H1 (cell line): Measurements from ENCODE around the gene HEXIM1. TPM values are rescaled to one million over a fixed set of nuclear protein-coding genes. Genes with fewer than 3 reads are reported as not detected.

Source experiments
- MAFK ChIP-seq: IDR thresholded peaks from 2 replicates; pipeline ENCODE4 v1.6.1; 2012; ENCODE audit warnings: low read depth, mild to moderate bottlenecking, improper control_type of control experiment, low read length
- RFX5 ChIP-seq: IDR thresholded peaks from 2 replicates; pipeline ENCODE4 v1.6.1; 2011; ENCODE audit warnings: low read depth, low read length, improper control_type of control experiment, borderline replicate concordance
- SIRT6 ChIP-seq: IDR thresholded peaks from one replicate; pipeline ENCODE4 v1.7.1; 2012; ENCODE audit warnings: low read length, inconsistent platforms
- polyA plus RNA-seq, 7 experiments: library from polyadenylated mRNA; depleted of rRNA in 3 of 7; stranded (reverse) in 5 of 7; unstranded in 2 of 7; fragments of >200 nt in 5 of 7; fragments of 200-250 nt in 2 of 7; gene quantifications; 1 replicate in 5 of 7; 2 replicates in 1 of 7; 4 replicates in 1 of 7; pipeline versions ENCODE4 v1.2.1 to v1.2.3, GENCODE V29; 2011 to 2013; ENCODE audit warnings: missing spikeins in 2 of 7, mixed read lengths in 2 of 7
- total RNA-seq: library from RNA; stranded (reverse); fragmentation: NEBNext Ultra II Directional; extraction: Animal tissue kit (Norgen Biotek cat#: 25700); gene quantifications from 2 replicates; pipeline ENCODE4 v1.2.1, GENCODE V29; 2021

Gene HEXIM1
- total and polyA plus RNA-seq, 2 of the 8 experiments (the other 6 are each of a cell fraction or from before 2014, with no cell fraction given): 9.1 to 38.3 TPM

DNA sequence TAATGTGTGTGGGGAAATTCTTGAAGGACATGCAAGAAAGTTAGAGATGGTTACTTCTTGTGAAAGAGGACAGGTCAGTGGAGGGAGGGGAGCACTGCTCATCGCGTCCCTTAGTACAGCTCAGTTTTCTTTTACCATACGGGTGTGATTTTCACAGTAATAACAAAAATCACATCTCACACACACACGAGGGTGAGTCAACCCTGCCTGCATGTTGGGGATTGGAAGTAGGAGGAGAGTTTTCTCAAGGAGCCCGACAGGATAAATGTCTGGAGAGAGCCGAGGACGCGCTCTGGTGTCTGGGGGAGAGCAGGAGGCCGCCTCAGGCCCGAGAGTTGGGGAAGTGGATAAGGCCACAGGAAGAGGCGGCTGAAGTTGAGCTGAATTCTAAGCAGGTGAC, 32.4 kb upstream of the HEXIM1 start (continued):
- TF ChIP-seq SIRT6: no peak
- no peak for TF ChIP-seq RFX5
- no peak for TF ChIP-seq MAFK
